ENCODE measurements around the gene HSP90AA1.

Gene HSP90AA1

DNA sequence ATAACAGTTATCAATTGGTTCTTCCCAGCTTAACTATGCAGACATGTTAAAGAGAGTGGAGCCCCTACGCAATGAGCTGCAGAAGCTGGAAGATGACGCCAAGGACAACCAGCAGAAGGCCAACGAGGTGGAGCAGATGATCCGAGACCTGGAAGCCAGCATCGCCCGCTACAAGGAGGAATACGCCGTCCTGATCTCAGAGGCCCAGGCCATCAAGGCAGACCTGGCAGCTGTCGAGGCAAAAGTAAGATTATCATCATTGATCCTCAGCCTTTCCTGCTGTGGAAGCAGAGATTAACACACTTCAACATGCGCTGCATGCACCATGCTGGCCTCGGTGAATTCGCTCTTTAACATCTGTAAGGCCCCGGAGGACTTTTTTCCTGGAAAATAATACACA is 53.6 kb downstream of the HSP90AA1 start:
- H3K4me1 Mint-ChIP-seq (ENCODE audit: low read depth in 2 of 2), result no peaks in the 10 kb centered on the region
- H3K27me3 Mint-ChIP-seq, result no peaks in the 10 kb centered on the region
- ATAC-seq (replicated peaks), result no peak
- no peaks in the 10 kb centered on the region for H3K9me3 Mint-ChIP-seq
- no peak for DNase-seq
- no peak overlapping the region for H3K27ac Mint-ChIP-seq
- peaks cover 96% of the 10 kb centered on the region for H3K36me3 Mint-ChIP-seq (ENCODE audit: insufficient read depth)
- H3K4me3 Mint-ChIP-seq, result no peak overlapping the region
